WTC11 (cell line): Measurements from ENCODE around the gene NANOS2. TPM values are rescaled to one million over a fixed set of nuclear protein-coding genes. Genes with fewer than 3 reads are reported as not detected.
A peak's percentile ranks its signal among the peaks of the same experiment; 100 is the strongest.

Source experiments
- ATAC-seq: fragments of 200-7000 bp; cut with Tn5 transposase; 2 replicates; pipeline ENCODE4 v1.10.0; 2021; ENCODE audit warnings: mild to moderate bottlenecking, moderate library complexity
- CTCF ChIA-PET: fragments of 300-600 bp; sonication (Branson Sonifier 250); formaldehyde crosslinking; loops from one replicate; lab custom pipeline; 2021; ENCODE audit warnings: antibody characterized with exemption; lab: Charles Lee
- POLR2A ChIA-PET: fragments of 350-600 bp; sonication (Branson Sonifier 250); formaldehyde crosslinking; loops from one replicate; lab custom pipeline; 2021; ENCODE audit warnings: antibody characterized with exemption; lab: Charles Lee
- DNase-seq: peaks from one replicate; pipeline ENCODE4 v3.0.0; 2021; ENCODE audit warnings: low spot score
- H3K27ac Mint-ChIP-seq: 2 replicates; pipeline ENCODE4 v1.8.0; 2021; ENCODE audit warnings: mixed read lengths
- H3K27me3 Mint-ChIP-seq: 2 replicates; pipeline ENCODE4 v1.8.0; 2021; ENCODE audit warnings: low read depth, mild to moderate bottlenecking, moderate library complexity, mixed read lengths
- H3K36me3 Mint-ChIP-seq: 2 replicates; pipeline ENCODE4 v1.8.0; 2021; ENCODE audit warnings: mixed read lengths
- H3K4me1 Mint-ChIP-seq: 2 replicates; pipeline ENCODE4 v1.8.0; 2022; ENCODE audit warnings: mixed read lengths
- H3K4me3 Mint-ChIP-seq: 2 replicates; pipeline ENCODE4 v1.8.0; 2021; ENCODE audit warnings: mild to moderate bottlenecking, moderate library complexity, mixed read lengths
- H3K9me3 Mint-ChIP-seq: 2 replicates; pipeline ENCODE4 v1.8.0; 2021; ENCODE audit warnings: mixed read lengths
- CREM ChIP-seq: sonication (generic); formaldehyde crosslinking; IDR thresholded peaks from 2 replicates; pipeline ENCODE4 v1.8.1; 2022; ENCODE audit warnings: mild to moderate bottlenecking, missing genetic modification reagents, moderate library complexity
- FOXP1 ChIP-seq: sonication (generic); formaldehyde crosslinking; IDR thresholded peaks from 2 replicates; pipeline ENCODE4 v1.8.0; 2022; ENCODE audit warnings: missing genetic modification reagents, mild to moderate bottlenecking, moderate library complexity, borderline replicate concordance
- GRHL2 ChIP-seq: fragments of 250-450 bp; sonication (Bioruptor Pico); IDR thresholded peaks from 2 replicates; pipeline ENCODE4 v1.8.0; 2022; ENCODE audit warnings: mild to moderate bottlenecking, moderate library complexity; ENCODE audit not compliant: insufficient replicate concordance, severe bottlenecking
- HMGA2 ChIP-seq: fragments of 250-450 bp; sonication (Bioruptor Pico); IDR thresholded peaks from 2 replicates; pipeline ENCODE4 v1.4.0; 2021; ENCODE audit warnings: mild to moderate bottlenecking, moderate library complexity
- KAT7 ChIP-seq: sonication (generic); formaldehyde crosslinking; IDR thresholded peaks from 2 replicates; pipeline ENCODE4 v1.8.1; 2023; ENCODE audit warnings: missing genetic modification reagents, mild to moderate bottlenecking, borderline replicate concordance
- NR1H2 ChIP-seq: sonication (generic); formaldehyde crosslinking; IDR thresholded peaks from 2 replicates; pipeline ENCODE4 v1.9.0; 2021; ENCODE audit warnings: mild to moderate bottlenecking, moderate library complexity, missing genetic modification reagents
- SOX15 ChIP-seq: fragments of 250-450 bp; sonication (Bioruptor Pico); IDR thresholded peaks from 2 replicates; pipeline ENCODE4 v1.9.0; 2021; ENCODE audit warnings: mild to moderate bottlenecking
- SP1 ChIP-seq: sonication (generic); formaldehyde crosslinking; conservative IDR thresholded peaks from 2 replicates; pipeline ENCODE4 v1.8.1; 2022; ENCODE audit warnings: missing genetic modification reagents
- TP53 ChIP-seq: sonication (generic); formaldehyde crosslinking; IDR thresholded peaks from 2 replicates; pipeline ENCODE4 v1.8.1; 2023; ENCODE audit warnings: mild to moderate bottlenecking, missing genetic modification reagents
- ZNF219 ChIP-seq: sonication (generic); formaldehyde crosslinking; IDR thresholded peaks from 2 replicates; pipeline ENCODE4 v1.8.0; 2023; ENCODE audit warnings: missing genetic modification reagents, mild to moderate bottlenecking, borderline replicate concordance
- ZNF423 ChIP-seq: fragments of 250-450 bp; sonication (Bioruptor Pico); IDR thresholded peaks from 2 replicates; pipeline ENCODE4 v2.1.2; 2022; ENCODE audit warnings: mild to moderate bottlenecking, moderate library complexity
- total RNA-seq: library from RNA; stranded (reverse); gene quantifications from 3 replicates; pipeline ENCODE4 v1.2.3, GENCODE V29; 2021
- TF ChIP-seq, protein P1 (sequence below): sonication (generic); formaldehyde crosslinking; IDR thresholded peaks from 2 replicates; pipeline ENCODE4 v1.8.0; 2022; ENCODE audit warnings: mild to moderate bottlenecking, missing genetic modification reagents
- TF ChIP-seq, protein P2 (sequence below): fragments of 200-600 bp; IDR thresholded peaks from 2 replicates; pipeline ENCODE4 v1.8.0; 2022; ENCODE audit warnings: antibody characterized with exemption
- TF ChIP-seq, protein P3 (sequence below): sonication (generic); formaldehyde crosslinking; IDR thresholded peaks from 2 replicates; pipeline ENCODE4 v1.8.1; 2023; ENCODE audit warnings: mild to moderate bottlenecking, missing genetic modification reagents, moderate library complexity
- TF ChIP-seq, protein P4 (sequence below): sonication (generic); formaldehyde crosslinking; IDR thresholded peaks from 2 replicates; pipeline ENCODE4 v1.8.1; 2023; ENCODE audit warnings: mild to moderate bottlenecking, missing genetic modification reagents, moderate library complexity
- TF ChIP-seq, protein P5 (sequence below): fragments of 250-450 bp; sonication (Bioruptor Pico); IDR thresholded peaks from 2 replicates; pipeline ENCODE4 v1.9.0; 2021; ENCODE audit warnings: mild to moderate bottlenecking
- TF ChIP-seq, protein P6 (sequence below): sonication (generic); formaldehyde crosslinking; IDR thresholded peaks from 2 replicates; pipeline ENCODE4 v1.8.1; 2022; ENCODE audit warnings: low read depth, missing genetic modification reagents, borderline replicate concordance
- TF ChIP-seq, protein P7 (sequence below): fragments of 250-450 bp; sonication (Bioruptor Pico); IDR thresholded peaks from 2 replicates; pipeline ENCODE4 v1.8.0; 2021; ENCODE audit warnings: mild to moderate bottlenecking
- TF ChIP-seq, protein P8 (sequence below): sonication (generic); formaldehyde crosslinking; IDR thresholded peaks from 2 replicates; pipeline ENCODE4 v1.8.1; 2023; ENCODE audit warnings: mild to moderate bottlenecking, missing genetic modification reagents, borderline replicate concordance

Gene NANOS2
- total RNA-seq, 1 experiment from 2014 or later: 0.13 TPM

DNA sequence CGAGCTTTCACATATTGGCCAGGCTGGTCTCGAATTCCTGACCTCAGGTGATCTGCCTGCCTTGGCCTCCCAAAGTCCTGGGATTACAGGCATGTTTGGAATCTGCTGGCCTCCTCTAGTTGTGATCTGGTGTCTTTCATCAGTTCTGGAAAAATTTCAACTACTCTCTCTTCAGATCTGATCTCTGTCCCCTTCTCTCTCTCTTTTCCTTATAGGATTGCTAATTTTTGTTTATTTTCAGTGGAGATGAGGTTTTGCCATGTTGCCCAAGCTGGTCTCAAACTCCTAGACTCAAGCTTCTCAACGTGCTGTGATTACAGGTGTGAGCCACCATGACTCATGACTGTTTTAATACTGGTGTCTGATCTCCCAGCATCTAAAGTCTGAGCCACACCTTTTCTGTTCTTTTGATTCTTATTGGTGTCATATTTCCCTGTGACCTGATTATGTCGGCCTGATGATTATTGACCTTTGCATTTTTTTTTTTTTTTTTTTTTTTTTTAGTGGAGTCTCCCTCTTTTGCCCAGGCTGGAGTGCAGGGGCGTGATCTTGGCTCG lies 10.4 kb upstream of the NANOS2 start:
- Mint-ChIP-seq H3K4me1 (peaks cover 8% of the 10 kb centered on the region), H3K4me3 (no peak overlapping the region), H3K27ac (peak overlapping the region; percentile 36), H3K9me3 (no peaks in the 10 kb centered on the region), H3K27me3 (peaks cover 41% of the 10 kb centered on the region), H3K36me3 (no peaks in the 10 kb centered on the region)
- no peak for ATAC-seq
- CTCF ChIA-PET: interaction anchor here (0.6 to 0.7 kb wide), 2 partner anchors 128 to 254 kb away, joined by 3 read pairs; no protein-coding TSS in a partner anchor
- POLR2A ChIA-PET: no interaction called here
- DNase-seq: no peak
- TF ChIP-seq, protein P1, sequence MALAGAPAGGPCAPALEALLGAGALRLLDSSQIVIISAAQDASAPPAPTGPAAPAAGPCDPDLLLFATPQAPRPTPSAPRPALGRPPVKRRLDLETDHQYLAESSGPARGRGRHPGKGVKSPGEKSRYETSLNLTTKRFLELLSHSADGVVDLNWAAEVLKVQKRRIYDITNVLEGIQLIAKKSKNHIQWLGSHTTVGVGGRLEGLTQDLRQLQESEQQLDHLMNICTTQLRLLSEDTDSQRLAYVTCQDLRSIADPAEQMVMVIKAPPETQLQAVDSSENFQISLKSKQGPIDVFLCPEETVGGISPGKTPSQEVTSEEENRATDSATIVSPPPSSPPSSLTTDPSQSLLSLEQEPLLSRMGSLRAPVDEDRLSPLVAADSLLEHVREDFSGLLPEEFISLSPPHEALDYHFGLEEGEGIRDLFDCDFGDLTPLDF (CRISPR knock-in tag): no peak
- TF ChIP-seq, protein P2, sequence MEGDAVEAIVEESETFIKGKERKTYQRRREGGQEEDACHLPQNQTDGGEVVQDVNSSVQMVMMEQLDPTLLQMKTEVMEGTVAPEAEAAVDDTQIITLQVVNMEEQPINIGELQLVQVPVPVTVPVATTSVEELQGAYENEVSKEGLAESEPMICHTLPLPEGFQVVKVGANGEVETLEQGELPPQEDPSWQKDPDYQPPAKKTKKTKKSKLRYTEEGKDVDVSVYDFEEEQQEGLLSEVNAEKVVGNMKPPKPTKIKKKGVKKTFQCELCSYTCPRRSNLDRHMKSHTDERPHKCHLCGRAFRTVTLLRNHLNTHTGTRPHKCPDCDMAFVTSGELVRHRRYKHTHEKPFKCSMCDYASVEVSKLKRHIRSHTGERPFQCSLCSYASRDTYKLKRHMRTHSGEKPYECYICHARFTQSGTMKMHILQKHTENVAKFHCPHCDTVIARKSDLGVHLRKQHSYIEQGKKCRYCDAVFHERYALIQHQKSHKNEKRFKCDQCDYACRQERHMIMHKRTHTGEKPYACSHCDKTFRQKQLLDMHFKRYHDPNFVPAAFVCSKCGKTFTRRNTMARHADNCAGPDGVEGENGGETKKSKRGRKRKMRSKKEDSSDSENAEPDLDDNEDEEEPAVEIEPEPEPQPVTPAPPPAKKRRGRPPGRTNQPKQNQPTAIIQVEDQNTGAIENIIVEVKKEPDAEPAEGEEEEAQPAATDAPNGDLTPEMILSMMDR: no peak
- TF ChIP-seq NR1H2 (no peak), SP1 (CRISPR knock-in tag) (no peak), FOXP1 (no peak), GRHL2 (CRISPR knock-in tag) (no peak), KAT7 (no peak), TP53 (no peak), HMGA2 (CRISPR knock-in tag) (no peak), ZNF219 (CRISPR knock-in tag) (no peak), CREM (CRISPR knock-in tag) (no peak), ZNF423 (CRISPR knock-in tag) (no peak), SOX15 (CRISPR knock-in tag) (no peak)
- TF ChIP-seq, protein P3, sequence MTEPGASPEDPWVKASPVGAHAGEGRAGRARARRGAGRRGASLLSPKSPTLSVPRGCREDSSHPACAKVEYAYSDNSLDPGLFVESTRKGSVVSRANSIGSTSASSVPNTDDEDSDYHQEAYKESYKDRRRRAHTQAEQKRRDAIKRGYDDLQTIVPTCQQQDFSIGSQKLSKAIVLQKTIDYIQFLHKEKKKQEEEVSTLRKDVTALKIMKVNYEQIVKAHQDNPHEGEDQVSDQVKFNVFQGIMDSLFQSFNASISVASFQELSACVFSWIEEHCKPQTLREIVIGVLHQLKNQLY (CRISPR knock-in tag): no peak
- TF ChIP-seq, protein P4, sequence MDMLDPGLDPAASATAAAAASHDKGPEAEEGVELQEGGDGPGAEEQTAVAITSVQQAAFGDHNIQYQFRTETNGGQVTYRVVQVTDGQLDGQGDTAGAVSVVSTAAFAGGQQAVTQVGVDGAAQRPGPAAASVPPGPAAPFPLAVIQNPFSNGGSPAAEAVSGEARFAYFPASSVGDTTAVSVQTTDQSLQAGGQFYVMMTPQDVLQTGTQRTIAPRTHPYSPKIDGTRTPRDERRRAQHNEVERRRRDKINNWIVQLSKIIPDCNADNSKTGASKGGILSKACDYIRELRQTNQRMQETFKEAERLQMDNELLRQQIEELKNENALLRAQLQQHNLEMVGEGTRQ: no peak
- TF ChIP-seq, protein P5, sequence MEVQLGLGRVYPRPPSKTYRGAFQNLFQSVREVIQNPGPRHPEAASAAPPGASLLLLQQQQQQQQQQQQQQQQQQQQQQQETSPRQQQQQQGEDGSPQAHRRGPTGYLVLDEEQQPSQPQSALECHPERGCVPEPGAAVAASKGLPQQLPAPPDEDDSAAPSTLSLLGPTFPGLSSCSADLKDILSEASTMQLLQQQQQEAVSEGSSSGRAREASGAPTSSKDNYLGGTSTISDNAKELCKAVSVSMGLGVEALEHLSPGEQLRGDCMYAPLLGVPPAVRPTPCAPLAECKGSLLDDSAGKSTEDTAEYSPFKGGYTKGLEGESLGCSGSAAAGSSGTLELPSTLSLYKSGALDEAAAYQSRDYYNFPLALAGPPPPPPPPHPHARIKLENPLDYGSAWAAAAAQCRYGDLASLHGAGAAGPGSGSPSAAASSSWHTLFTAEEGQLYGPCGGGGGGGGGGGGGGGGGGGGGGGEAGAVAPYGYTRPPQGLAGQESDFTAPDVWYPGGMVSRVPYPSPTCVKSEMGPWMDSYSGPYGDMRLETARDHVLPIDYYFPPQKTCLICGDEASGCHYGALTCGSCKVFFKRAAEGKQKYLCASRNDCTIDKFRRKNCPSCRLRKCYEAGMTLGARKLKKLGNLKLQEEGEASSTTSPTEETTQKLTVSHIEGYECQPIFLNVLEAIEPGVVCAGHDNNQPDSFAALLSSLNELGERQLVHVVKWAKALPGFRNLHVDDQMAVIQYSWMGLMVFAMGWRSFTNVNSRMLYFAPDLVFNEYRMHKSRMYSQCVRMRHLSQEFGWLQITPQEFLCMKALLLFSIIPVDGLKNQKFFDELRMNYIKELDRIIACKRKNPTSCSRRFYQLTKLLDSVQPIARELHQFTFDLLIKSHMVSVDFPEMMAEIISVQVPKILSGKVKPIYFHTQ (CRISPR knock-in tag): no peak
- TF ChIP-seq, protein P6, sequence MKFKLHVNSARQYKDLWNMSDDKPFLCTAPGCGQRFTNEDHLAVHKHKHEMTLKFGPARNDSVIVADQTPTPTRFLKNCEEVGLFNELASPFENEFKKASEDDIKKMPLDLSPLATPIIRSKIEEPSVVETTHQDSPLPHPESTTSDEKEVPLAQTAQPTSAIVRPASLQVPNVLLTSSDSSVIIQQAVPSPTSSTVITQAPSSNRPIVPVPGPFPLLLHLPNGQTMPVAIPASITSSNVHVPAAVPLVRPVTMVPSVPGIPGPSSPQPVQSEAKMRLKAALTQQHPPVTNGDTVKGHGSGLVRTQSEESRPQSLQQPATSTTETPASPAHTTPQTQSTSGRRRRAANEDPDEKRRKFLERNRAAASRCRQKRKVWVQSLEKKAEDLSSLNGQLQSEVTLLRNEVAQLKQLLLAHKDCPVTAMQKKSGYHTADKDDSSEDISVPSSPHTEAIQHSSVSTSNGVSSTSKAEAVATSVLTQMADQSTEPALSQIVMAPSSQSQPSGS: no peak
- TF ChIP-seq, protein P7, sequence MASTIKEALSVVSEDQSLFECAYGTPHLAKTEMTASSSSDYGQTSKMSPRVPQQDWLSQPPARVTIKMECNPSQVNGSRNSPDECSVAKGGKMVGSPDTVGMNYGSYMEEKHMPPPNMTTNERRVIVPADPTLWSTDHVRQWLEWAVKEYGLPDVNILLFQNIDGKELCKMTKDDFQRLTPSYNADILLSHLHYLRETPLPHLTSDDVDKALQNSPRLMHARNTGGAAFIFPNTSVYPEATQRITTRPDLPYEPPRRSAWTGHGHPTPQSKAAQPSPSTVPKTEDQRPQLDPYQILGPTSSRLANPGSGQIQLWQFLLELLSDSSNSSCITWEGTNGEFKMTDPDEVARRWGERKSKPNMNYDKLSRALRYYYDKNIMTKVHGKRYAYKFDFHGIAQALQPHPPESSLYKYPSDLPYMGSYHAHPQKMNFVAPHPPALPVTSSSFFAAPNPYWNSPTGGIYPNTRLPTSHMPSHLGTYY (CRISPR knock-in tag): no peak
- TF ChIP-seq, protein P8, sequence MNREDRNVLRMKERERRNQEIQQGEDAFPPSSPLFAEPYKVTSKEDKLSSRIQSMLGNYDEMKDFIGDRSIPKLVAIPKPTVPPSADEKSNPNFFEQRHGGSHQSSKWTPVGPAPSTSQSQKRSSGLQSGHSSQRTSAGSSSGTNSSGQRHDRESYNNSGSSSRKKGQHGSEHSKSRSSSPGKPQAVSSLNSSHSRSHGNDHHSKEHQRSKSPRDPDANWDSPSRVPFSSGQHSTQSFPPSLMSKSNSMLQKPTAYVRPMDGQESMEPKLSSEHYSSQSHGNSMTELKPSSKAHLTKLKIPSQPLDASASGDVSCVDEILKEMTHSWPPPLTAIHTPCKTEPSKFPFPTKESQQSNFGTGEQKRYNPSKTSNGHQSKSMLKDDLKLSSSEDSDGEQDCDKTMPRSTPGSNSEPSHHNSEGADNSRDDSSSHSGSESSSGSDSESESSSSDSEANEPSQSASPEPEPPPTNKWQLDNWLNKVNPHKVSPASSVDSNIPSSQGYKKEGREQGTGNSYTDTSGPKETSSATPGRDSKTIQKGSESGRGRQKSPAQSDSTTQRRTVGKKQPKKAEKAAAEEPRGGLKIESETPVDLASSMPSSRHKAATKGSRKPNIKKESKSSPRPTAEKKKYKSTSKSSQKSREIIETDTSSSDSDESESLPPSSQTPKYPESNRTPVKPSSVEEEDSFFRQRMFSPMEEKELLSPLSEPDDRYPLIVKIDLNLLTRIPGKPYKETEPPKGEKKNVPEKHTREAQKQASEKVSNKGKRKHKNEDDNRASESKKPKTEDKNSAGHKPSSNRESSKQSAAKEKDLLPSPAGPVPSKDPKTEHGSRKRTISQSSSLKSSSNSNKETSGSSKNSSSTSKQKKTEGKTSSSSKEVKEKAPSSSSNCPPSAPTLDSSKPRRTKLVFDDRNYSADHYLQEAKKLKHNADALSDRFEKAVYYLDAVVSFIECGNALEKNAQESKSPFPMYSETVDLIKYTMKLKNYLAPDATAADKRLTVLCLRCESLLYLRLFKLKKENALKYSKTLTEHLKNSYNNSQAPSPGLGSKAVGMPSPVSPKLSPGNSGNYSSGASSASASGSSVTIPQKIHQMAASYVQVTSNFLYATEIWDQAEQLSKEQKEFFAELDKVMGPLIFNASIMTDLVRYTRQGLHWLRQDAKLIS (CRISPR knock-in tag): no peak
